Measurements from ENCODE around the gene CFAP65. TPM values are rescaled to one million over a fixed set of nuclear protein-coding genes. Genes with fewer than 3 reads are reported as not detected.
A peak's percentile ranks its signal among the peaks of the same experiment; 100 is the strongest.

Gene CFAP65
- polyA plus RNA-seq, 12 donors: 0.08 TPM; not detected in 11

GRCh38 chr2:219060821-219061791 is 19.8 kb upstream of the CFAP65 start, which contains the start of gene IHH:
TSS of gene IHH (minus strand) at chr2:219060921. CDS start at chr2:219060467, 454 bp downstream.
- no peak for DNase-seq

GRCh38 chr2:219059725-219060682 is 18.7 kb upstream of the CFAP65 start:
- DNase-seq: no peak

GRCh38 chr2:219059375-219059724 is 18.0 kb upstream of the CFAP65 start:
- no peak for DNase-seq

- DNase-seq: no peak
These were observed 17.4 kb upstream of the CFAP65 start for GRCh38 chr2:219058541-219059374.

- DNase-seq: peak; percentile 53
These were observed 16.6 kb upstream of the CFAP65 start for GRCh38 chr2:219057709-219058540.

GRCh38 chr2:219056896-219057708 is 15.8 kb upstream of the CFAP65 start:
- DNase-seq: no peak

- DNase-seq: no peak
These were observed 15.0 kb upstream of the CFAP65 start for GRCh38 chr2:219056176-219056895.

GRCh38 chr2:219054956-219055903 is 13.9 kb upstream of the CFAP65 start:
- no peak for DNase-seq

GRCh38 chr2:219049282-219049681 is 8.0 kb upstream of the CFAP65 start:
- no peak for DNase-seq

GRCh38 chr2:219045937-219046550 is 4.7 kb upstream of the CFAP65 start:
- peak; percentile 59 for DNase-seq

- no peak for DNase-seq
These were observed 1.4 kb upstream of the CFAP65 start for GRCh38 chr2:219042750-219043149.

- DNase-seq: no peak
These were observed 841 bp upstream of the CFAP65 start for GRCh38 chr2:219042157-219042556.

GRCh38 chr2:219038600-219038999 is 2.7 kb downstream of the CFAP65 start:
- DNase-seq: no peak

GRCh38 chr2:219037783-219038499 is 3.4 kb downstream of the CFAP65 start:
- no peak for DNase-seq

GRCh38 chr2:219035942-219036341 is 5.4 kb downstream of the CFAP65 start:
- no peak for DNase-seq

GRCh38 chr2:219034823-219035222 is 6.5 kb downstream of the CFAP65 start:
- no peak for DNase-seq

Measured in muscle of arm (tissue), 12 donors.